Right lung (tissue), 10 donors: Measurements from ENCODE around the gene SPATA45. TPM values are rescaled to one million over a fixed set of nuclear protein-coding genes. Genes with fewer than 3 reads are reported as not detected.
A peak's percentile ranks its signal among the peaks of the same experiment; 100 is the strongest.
"Not testable (repeated sequence)": the region's sequence is repeated elsewhere in the genome, so short reads cannot be mapped to it uniquely, and the experiment has no call there.

Experiments
- DNase-seq, 2 donors: peaks; one replicate each; pipeline ENCODE4 v3.0.0-alpha.2; 2013
- long read RNA-seq, 8 donors: transcript quantifications; one replicate each; lab custom pipeline, GENCODE V29; 2026
- polyA plus RNA-seq, 5 donors: library from polyadenylated mRNA; unstranded; fragments of 120-200 nt; gene quantifications; one replicate each; pipeline versions ENCODE4 v1.2.1 to v1.2.3, GENCODE V29; 2013; ENCODE audit warnings: inconsistent platforms in 1 of 5, low replicate concordance in 1 of 5; ENCODE audit not compliant: insufficient read length in 5 of 5, insufficient read depth in 1 of 5

Gene SPATA45
- 1 to 10 TPM in 1 of 5 donors, under 1 TPM in 4; 0.37 to 1.2 (median 0.69) TPM for polyA plus RNA-seq
- long read RNA-seq, donor 1: 0 reads
- long read RNA-seq, donor 2: 0 reads
- long read RNA-seq, donor 3: 0 reads
- long read RNA-seq, donor 4: 0 reads
- long read RNA-seq, donor 5: 0 reads
- long read RNA-seq, donor 6: 0 reads
- long read RNA-seq, donor 7: 0 reads
- long read RNA-seq, donor 8: 0 reads

DNA sequence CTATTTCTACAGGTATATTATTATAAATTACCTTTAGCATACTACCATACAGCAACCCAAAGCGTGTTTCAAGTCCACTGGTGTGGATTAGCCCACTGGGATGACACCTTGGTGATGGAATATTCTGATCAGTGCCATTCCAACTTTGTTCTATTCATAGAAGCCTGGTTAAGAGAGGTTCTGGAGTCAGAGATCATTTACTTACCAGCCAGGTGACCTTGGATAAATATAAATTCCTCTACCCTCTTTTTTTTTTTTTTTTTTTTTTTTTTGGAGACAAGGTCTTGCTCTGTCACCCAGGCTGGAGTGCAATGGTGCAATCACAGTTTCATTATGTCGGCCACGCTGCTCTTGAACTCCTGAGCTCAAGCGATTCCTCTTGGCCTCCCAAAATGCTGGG lies at the start of gene SPATA45:
Gene SPATA45, minus strand, starts transcription at position 101 of the 400 bp plus-strand sequence. CDS start 11,500 bp downstream, outside the sequence.
- DNase-seq: no peak

DNA sequence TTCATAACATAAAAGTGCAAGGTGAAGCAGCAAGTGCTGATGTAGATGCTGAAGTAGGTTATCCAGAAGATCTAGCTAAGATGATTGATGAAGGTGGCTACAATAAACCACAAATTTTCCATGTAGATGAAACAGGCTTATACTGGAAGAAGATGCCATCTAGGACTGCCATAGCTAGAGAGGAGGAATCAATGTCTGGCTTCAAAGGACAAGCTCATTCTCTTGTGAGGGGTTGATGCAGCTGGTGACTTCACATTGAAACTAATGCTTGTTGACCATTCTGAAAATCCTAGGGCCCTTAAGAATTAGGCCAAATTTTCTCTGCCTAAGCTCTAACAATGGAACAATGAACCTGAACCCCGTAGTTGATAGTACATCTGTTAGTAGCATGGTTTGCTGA lies 44.7 kb upstream of the SPATA45 start:
- DNase-seq: no peak

DNA sequence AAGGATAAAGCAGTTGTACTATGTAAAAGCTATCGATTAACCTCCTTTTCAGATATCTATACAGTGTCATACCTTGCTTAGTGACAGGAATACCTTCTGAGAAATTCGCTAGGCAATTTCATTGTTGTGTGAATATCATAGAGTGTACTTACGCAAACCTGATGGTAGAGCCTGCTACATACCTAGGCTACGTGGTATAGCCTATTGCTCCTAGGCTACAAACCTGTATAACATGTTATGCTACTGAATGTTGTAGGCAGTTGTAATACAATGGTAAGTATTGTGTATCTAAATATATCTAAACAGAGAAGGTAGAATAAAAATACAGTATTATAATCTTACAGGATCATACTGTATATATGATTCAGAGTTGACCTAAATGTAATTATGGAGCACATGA lies 37.1 kb upstream of the SPATA45 start:
- DNase-seq: no peak

DNA sequence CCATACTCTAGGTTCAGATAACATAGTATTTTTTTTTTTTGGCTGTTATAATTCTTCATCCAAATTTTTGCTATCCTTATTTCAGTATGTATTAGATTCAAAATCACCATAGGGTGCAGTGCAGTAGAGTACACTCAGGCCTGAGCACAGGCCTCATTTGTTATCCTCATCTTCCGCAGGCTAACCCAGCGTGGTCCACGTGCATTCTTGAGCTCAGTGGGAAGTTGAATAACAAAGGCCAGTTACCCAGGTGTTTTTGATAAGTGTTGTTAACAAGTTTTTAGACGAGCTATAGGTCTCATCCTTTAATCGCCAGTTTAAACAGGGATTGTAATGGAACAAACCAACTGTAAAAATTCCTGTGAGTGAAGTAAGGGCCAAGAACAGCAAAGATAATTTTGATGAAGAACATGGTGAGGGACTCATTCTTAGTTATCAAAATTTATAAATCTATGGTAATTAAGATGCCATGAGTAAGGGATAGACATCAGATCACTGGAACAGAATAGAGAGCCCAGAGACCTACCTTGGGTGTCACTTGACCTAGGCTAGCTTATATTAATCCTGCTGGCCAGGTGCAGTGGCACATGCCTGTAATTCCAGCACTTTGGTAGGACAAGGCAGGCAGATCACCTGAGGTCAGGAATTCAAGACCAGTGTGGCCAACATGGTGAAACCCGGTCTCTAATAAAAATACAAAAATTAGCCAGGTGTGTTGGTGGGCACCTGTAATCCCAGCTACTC lies 32.7 kb upstream of the SPATA45 start:
- DNase-seq: no peak

DNA sequence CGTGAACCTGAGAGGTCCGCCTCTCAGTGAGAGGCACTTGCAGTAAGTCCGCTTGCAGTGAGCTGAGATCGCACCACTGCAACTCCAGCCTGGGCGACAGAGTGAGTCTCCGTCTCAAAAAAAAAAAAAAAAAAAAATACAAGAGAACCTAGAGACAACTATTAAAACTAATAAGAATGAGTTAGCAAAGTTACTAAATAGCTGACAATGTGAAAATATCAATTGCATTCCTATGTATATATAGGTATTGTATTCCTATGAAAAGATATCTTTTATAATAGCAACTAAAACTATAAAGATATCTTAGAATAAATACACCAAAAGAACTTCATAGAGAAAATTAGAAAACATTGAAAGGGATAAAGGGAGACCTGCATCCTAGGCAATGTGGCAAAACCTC lies 31.0 kb upstream of the SPATA45 start:
- no peak for DNase-seq

DNA sequence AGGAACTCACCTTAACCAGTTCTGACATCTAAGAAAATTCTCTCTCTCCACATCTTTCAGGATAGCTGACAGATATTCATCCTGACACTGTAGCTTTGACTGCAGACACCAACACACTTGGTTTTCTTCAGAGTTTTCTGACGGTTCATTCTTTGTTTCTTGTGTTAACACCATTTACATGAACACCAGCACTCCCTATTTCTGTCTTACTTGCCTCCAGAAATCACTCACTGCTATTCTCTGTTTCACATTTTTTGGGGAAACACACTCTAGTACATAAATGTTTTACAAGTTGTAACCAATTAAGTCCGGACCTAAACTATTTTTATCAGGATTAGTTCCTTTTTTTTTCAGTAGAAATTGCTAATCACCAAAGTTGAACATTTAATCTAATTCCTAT lies 26.1 kb upstream of the SPATA45 start:
- no peak for DNase-seq

DNA sequence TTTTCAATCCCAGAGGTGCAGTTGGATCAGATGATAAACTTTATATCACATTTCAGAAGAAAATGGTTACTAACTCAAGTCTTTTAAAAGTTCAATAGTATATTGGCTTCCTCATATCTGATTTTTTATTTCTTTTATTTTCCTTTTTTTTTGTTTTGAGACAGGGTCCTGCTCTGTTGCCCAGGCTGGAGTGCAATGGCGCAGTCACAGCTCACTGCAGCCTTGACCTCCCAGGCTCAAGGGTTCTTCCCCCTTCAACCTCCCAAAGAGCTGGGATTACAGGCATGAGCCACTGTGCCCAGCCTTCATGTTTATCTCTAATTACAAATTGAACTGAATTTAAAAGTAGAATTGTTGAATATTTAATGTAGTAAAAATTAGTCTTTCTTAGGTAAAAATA lies 24.5 kb upstream of the SPATA45 start:
- DNase-seq: no peak

DNA sequence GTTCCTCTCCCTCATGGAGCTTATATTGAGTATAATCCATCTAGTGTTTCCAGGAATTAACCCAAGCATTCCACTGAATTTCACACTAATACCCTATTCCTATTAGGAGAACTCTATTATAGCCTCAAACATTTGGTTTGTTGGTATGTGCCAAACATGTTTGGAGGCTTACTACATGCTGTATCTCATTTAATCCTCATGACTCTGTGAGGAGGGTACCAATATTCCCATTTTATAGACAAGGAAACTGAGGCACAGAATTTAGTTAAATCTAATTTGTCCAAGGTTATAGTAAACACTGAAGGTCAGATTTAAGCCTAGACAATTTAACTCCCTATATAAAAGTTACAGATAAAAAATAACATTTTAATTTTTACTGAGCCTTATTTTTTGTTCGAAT lies 19.7 kb upstream of the SPATA45 start:
- no peak for DNase-seq

DNA sequence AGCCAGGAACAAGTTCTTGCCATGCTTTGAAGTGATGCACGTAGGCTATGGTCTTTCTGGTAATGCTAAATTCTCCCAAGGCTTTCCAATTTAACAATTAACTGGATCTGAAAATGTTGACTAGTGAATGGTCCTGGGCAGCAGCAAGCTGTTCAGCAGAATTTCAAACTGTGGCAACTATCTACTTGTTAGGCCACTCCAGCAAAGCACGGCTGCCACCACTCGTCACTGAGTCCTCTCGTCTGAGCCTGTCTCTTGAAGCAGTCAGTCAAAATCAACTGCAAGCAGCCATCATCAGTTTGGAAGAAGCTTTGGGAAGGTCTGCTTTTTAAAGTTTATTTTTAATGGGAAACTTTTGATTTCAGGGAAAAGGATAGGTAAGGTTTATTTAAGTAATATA lies 16.8 kb upstream of the SPATA45 start:
- DNase-seq: no peak

DNA sequence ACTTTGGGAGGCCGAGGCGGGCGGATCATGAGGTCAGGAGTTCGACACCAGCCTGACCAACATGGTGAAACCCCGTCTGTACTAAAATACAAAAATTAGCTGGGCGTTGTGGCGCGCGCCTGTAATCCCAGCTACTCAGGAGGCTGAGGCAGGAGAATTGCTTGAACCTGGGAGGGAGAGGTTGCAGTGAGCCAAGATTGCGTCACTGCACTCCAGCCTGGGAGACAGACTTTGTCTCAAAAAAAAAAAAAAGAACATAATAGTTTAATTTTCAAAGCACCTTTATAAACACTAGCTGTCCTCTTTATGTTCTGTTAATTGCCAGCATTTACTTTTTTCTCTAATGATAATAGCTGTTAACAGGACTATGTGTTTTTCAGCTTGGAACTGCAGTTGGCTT lies 15.9 kb upstream of the SPATA45 start:
- not testable (repeated sequence) for DNase-seq

DNA sequence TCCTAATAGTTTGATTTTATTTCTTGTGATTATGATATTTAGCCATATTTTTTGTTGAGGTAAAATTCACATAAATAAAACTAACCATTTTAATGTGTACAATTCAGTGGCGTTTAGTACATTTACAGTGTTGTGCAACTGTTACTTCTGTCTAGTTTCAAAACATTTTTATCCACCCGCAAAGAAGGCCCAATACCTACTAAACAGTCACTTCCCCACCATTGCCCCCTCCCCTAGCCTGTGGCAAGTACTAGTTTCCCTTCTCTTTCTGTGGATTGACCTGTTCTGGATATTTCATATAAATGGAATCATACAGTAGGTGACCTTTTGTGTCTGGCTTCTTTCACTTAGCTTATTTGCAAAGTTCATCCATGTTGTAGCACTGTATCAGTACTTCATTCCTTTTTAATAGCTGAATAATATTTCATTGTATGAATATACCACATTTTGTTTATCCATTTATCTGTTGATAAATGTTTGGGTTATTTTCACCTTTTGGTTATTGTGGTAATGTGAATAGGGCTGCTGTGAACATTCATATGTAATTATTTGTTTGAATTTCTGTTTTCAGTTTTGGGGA lies 14.8 kb upstream of the SPATA45 start:
- DNase-seq: no peak

DNA sequence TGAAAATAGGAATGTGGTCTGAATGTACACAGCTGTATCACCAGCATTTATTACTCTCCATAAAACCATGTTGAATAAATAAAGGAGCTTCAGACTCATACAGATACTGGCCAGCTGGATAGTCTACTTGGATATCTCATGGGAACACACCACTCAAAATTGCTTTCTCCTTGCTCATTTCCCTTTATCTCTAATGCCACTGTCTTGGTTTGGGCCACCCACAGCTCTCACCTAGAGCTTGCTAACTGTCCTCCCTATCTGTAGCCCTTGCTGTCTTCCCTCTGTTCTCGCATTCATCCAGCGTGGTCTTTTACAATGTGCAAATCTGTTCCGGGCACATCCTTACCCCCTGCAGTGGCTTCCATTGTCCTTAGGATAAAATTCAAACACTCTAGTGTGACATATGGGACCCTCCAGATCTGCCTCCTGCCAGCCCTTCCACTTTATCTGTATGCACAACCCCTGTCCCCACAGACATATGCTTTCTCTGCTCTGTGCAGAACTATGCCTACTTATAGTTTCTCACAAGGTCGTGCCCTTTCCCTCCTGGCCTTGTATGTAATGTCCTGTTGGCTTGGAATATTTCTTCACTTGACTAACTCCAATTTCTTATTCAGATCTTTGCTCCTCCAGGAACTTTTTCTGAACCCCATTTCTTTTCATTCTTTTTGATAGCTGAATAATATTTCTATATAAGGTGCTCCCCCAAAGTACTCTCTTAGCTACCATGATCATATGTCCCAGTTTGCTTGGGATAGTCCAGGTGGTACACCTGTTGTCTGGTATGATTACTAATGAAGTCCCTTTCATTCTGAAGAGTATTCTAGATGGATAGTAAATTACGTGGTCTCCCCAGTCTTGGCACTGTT lies 13.5 kb upstream of the SPATA45 start:
- no peak for DNase-seq

DNA sequence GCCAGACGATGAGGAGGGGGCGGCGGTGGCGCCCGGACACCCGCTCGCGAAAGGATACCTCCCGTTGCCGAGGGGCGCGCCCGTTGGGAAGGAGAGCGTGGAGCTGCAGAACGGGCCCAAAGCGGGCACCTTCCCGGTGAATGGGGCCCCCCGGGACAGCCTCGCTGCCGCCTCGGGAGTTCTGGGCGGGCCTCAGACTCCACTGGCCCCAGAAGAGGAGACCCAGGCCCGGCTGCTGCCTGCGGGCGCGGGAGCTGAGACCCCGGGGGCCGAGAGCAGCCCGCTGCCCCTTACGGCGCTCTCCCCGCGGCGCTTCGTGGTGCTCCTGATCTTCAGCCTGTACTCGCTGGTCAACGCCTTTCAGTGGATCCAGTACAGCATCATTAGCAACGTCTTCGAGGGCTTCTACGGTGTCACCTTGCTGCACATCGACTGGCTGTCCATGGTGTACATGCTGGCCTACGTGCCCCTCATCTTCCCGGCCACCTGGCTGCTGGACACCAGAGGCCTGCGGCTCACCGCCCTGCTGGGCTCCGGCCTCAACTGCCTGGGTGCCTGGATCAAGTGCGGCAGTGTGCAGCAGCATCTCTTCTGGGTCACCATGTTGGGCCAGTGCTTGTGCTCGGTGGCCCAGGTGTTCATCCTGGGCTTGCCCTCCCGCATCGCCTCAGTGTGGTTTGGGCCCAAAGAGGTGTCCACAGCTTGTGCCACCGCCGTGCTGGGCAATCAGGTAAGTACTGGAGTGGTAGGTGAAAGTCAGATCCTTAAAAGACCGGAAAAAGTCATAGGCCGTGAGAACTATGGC lies 11.2 kb upstream of the SPATA45 start:
- peak in 1 of 2 donors; percentile 27 for DNase-seq

DNA sequence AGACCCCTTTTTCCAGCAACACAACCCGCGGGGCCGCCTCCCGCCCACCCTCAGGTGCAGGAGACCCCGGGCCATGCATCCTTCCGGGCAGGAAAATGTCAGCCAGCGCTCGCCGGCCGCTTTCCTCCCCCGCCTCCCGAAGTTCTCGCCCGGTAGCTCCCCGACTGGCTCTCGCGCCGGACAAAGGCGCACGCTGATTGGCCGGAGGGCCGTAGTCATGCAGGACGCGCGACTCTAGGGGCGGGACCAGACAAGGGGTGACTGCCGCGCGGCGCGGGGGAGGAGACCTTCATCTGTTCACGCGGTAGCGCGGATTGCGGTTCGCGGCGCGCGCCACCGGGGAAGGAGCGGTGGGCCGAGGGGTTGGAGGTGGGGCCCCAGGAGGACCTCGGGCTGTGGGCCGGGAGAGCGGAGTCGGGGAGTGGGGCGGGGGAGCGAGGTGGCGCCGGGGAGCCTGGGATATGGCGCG lies 10.6 kb upstream of the SPATA45 start, which contains the start of gene FLVCR1:
Gene FLVCR1, plus strand, starts transcription at position 284 of the 469 bp plus-strand sequence. Its CDS starts 178 bp downstream, at position 462.
- DNase-seq: peak; percentile 94 to 95

DNA sequence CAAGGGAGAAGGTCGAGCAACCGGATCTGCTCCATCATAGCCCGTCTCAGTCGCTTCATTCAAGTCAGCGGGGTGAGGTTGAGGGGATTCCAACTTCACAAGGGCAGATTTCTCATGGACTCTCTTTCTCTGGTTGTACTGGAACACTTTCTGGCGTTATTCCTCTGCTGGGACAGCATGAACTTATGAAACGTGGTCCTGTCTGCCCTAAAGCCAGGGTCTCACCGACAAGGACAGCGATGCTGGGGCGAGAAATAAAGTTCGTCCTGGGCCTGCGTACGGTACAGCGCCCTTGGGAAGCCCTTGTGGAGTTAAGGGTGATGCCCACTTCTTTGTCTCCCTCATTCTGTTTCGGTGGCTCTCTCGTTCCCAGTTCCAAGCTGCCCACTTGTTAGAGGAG lies 9.3 kb upstream of the SPATA45 start:
- DNase-seq: no peak

DNA sequence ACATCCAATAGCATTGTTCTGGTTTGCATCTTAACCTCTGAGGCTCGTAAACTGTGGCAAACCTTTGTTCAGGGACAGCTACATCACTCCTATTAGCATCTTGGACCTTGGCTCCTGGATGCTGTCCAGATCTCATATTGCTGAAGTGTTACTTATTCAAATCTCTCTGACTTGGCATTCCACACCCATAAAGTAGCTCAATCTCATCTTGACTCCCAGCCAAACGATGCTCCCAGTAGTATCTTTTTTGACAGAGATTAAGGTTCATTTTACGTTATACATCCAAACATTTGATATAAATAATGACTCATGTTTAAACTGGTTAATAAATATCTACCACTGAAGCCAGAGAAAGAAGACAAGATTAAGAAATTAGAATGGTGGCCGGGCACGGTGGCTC lies 6.2 kb upstream of the SPATA45 start:
- no peak for DNase-seq

DNA sequence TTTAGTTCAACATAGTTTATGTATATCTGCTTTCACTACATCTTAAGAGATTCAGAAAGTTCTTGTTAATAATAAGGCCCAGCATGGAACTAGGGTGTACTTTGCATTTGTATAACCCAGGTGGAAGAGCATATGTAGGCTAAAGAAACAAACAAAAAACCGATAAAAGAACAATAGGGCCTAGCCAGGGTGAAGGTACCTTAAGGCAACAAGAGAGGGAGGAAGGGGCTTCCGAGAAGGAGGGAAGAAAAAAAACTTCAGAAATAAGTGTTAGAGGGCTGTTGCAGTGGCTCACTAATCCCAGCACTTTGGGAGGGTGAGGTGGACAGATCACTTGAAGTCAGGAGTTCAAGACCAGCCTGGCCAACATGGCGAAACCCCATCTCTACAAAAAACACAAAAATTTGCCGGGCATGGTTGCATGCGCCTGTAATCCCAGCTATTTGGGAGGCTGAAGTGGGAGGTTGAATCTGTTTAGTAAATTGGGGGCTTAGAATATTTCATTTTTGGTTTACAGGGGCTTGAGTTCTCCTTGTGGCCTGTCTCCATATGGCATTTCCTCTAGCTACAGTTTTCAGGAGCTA lies 4.7 kb upstream of the SPATA45 start:
- no peak for DNase-seq

DNA sequence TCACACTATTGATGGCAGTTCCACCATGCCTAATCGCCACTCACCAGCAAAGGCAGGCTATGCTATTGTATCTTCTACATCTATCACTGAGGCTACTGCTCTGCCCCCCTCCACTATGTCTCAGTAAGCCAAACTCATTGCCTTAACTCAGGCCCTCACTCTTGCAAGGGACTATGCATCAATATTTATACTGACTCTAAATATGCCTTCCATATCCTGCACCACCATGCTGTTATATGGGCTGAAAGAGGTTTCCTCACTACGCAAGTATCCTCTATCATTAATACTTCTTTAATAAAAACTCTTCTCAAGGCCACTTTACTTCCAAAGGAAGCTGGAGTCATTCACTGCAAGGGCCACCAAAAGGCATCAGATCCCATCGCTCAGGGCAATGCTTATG lies 2.9 kb downstream of the SPATA45 start:
- DNase-seq: not testable (repeated sequence)

DNA sequence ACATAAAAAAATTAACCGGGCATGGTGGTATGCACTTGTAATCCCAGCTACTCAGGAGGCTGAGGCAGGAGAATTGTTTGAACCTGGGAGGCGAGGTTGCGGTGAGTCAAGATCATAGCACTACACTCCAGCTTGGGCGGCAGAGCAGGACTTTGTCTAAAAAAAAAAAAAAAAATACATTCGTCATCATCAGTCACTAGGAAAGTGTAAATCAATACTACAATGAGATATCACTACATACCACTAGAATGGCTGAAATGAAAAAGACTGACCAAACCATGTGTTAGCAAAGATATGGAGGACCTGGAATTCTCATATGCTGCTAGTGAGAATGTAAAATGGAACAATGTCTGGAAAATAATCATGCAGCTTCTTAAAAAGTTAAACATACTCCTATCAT lies 9.3 kb downstream of the SPATA45 start:
- DNase-seq: no peak
